ENCODE measurements around the gene ECM1. TPM values are rescaled to one million over a fixed set of nuclear protein-coding genes. Genes with fewer than 3 reads are reported as not detected.

Gene ECM1
- total and polyA plus RNA-seq, 2 donors (not counting 3 experiments of a cell fraction or from before 2014, with no cell fraction given), result 7.2 to 16.6 TPM

GRCh38 chr1:150550222-150551050 lies 42.5 kb downstream of the ECM1 start:
- ChIA-PET CTCF (interaction anchor here (1.0 to 6.7 kb wide), 5 partner anchors 9 to 294 kb away, joined by 3 to 55 read pairs (median 8); no protein-coding TSS in a partner anchor), POLR2A (no interaction called here)
- no peaks in the 10 kb centered on the region for H3K9me1 ChIP-seq (replicated peaks; ENCODE audit: control insufficient read depth, extremely low read depth, insufficient read depth, low read length)
- dilution Hi-C loops (cut with MboI; ENCODE audit: extremely low pct_ligation_motif_present, low sequenced_read_pairs), result no loop called here
- no peaks in the 10 kb centered on the region for H4K20me1 ChIP-seq (replicated peaks; ENCODE audit: control insufficient read depth, extremely low read depth, insufficient read depth, low read length)
- intact Hi-C loops (cut with micrococcal nuclease), result no loop called here
- no peak overlapping the region for H3K27ac ChIP-seq (ENCODE audit: insufficient read depth, low read depth, low read length)
- FAIRE-seq (no peak), DNase-seq (ENCODE audit: low read depth, low spot score) (no peak)
- peaks cover 1 to 2% of the 10 kb centered on the region in 2 experiments for H3K27me3 ChIP-seq (ENCODE audit: control insufficient read depth in 2 of 2, insufficient read depth in 2 of 2, low read length in 2 of 2)
- no peak overlapping the region for H3K4me2 ChIP-seq (ENCODE audit: insufficient read depth, low read length)
- no peak overlapping the region for H2AFZ ChIP-seq (ENCODE audit: low read depth, low read length)
- H3K4me1 ChIP-seq (ENCODE audit: control insufficient read depth, extremely low read depth, insufficient read depth, low read length), result peaks cover 22% of the 10 kb centered on the region
- H3K36me3 ChIP-seq (ENCODE audit: control insufficient read depth in 2 of 2, extremely low read depth in 1 of 2, insufficient read depth in 2 of 2, low read length in 2 of 2), result no peaks in the 10 kb centered on the region
- H3K79me2 ChIP-seq (ENCODE audit: control insufficient read depth, insufficient read depth, low read length), result no peaks in the 10 kb centered on the region
- no peak overlapping the region for H3K4me3 ChIP-seq (replicated peaks in 1 of 3; ENCODE audit: insufficient read depth in 1 of 3, low read depth in 1 of 3, low read length in 3 of 3)
- no TSS peak for BruUV-seq (replicated peaks)
- no peak overlapping the region for H3K9ac ChIP-seq (replicated peaks; ENCODE audit: extremely low read depth, insufficient read depth, low read length)
- H3K9me3 ChIP-seq (replicated peaks; ENCODE audit: control insufficient read depth, insufficient read depth, low read length), result no peaks in the 10 kb centered on the region
- TF ChIP-seq POLR2AphosphoS5 (IDR thresholded peaks at IDR 0.05; ENCODE audit: insufficient read depth, low read depth, low read length) (peak; percentile 12), FOS (IDR thresholded peaks at IDR 0.05; ENCODE audit: borderline replicate concordance, insufficient read depth, low read length) (no peak), MYC (IDR thresholded peaks at IDR 0.05; ENCODE audit: low read depth, low read length) (no peak)

- no peak overlapping the region for H3K4me2 ChIP-seq (ENCODE audit: insufficient read depth, low read length)
- H3K27ac ChIP-seq (ENCODE audit: insufficient read depth, low read depth, low read length), result no peak overlapping the region
- no peaks in the 10 kb centered on the region for H3K9me1 ChIP-seq (replicated peaks; ENCODE audit: control insufficient read depth, extremely low read depth, insufficient read depth, low read length)
- peaks cover 0 to 4% of the 10 kb centered on the region in 2 experiments for H3K36me3 ChIP-seq (ENCODE audit: control insufficient read depth in 2 of 2, extremely low read depth in 1 of 2, insufficient read depth in 2 of 2, low read length in 2 of 2)
- no peak overlapping the region for H3K9ac ChIP-seq (replicated peaks; ENCODE audit: extremely low read depth, insufficient read depth, low read length)
- H2AFZ ChIP-seq (ENCODE audit: low read depth, low read length), result no peak overlapping the region
- dilution Hi-C loops (cut with MboI; ENCODE audit: extremely low pct_ligation_motif_present, low sequenced_read_pairs), result no loop called here
- TF ChIP-seq EZH2 (IDR thresholded peaks at IDR 0.05; ENCODE audit: borderline replicate concordance, low read depth, low read length, severe bottlenecking), result no peak
- no peak for TF ChIP-seq CTCF (IDR thresholded peaks at IDR 0.05; ENCODE audit: extremely low read depth in 1 of 2, insufficient read depth in 1 of 2, low read depth in 1 of 2, low read length in 2 of 2)
- no peak for TF ChIP-seq GATA2 (IDR thresholded peaks at IDR 0.05; ENCODE audit: insufficient read depth, insufficient read length, low read depth, low read length)
- TF ChIP-seq POLR2AphosphoS5 (IDR thresholded peaks at IDR 0.05; ENCODE audit: insufficient read depth, low read depth, low read length), result no peak
- peaks cover 22% of the 10 kb centered on the region for H3K4me1 ChIP-seq (ENCODE audit: control insufficient read depth, extremely low read depth, insufficient read depth, low read length)
- no peak for FAIRE-seq
- BruUV-seq (replicated peaks), result no TSS peak
- POLR2A ChIA-PET, result interaction anchor here (0.6 to 1.3 kb wide), 3 partner anchors 28 to 461 kb away, joined by 5 to 7 read pairs (median 5); partner anchors contain the start of gene MCL1
- no peaks in the 10 kb centered on the region for H3K27me3 ChIP-seq (ENCODE audit: control insufficient read depth in 2 of 2, insufficient read depth in 2 of 2, low read length in 2 of 2)
- DNase-seq (ENCODE audit: low read depth, low spot score), result no peak
- CTCF ChIA-PET, result interaction anchor here (1.0 to 2.1 kb wide), 4 partner anchors 9 to 295 kb away, joined by 3 to 17 read pairs (median 6); no protein-coding TSS in a partner anchor
- H3K79me2 ChIP-seq (ENCODE audit: control insufficient read depth, insufficient read depth, low read length), result no peaks in the 10 kb centered on the region
- H3K4me3 ChIP-seq (replicated peaks in 1 of 3; ENCODE audit: insufficient read depth in 1 of 3, low read depth in 1 of 3, low read length in 3 of 3), result no peak overlapping the region
- intact Hi-C loops (cut with micrococcal nuclease), result no loop called here
- no peaks in the 10 kb centered on the region for H3K9me3 ChIP-seq (replicated peaks; ENCODE audit: control insufficient read depth, insufficient read depth, low read length)
- H4K20me1 ChIP-seq (replicated peaks; ENCODE audit: control insufficient read depth, extremely low read depth, insufficient read depth, low read length), result no peaks in the 10 kb centered on the region
These were observed 43.3 kb downstream of the ECM1 start for GRCh38 chr1:150551051-150551783.
